OCI-LY3 (cell line): ENCODE measurements around the gene TNS3.

Experiments
- H2AFZ ChIP-seq: fragments of 200-600, 300-600 bp; shearing (Covaris generic); 2 replicates; pipeline ENCODE4 v1.6.0; 2014; ENCODE audit warnings: antibody characterized with exemption, low read depth, low read length
- H3K27ac ChIP-seq: fragments of 200-600, 300-600 bp; sonication (generic); 2 replicates; pipeline ENCODE4 v1.5.1; 2014; ENCODE audit warnings: mild to moderate bottlenecking, low read length, moderate library complexity, mixed read lengths
- H3K27me3 ChIP-seq: fragments of 200-600, 300-600 bp; sonication (generic); 2 replicates; pipeline ENCODE4 v1.6.1; 2014; ENCODE audit warnings: low read depth, low read length, mixed read lengths
- H3K36me3 ChIP-seq: fragments of 200-600, 300-600 bp; sonication (generic); replicated peaks from 2 replicates; pipeline ENCODE3; 2014; ENCODE audit warnings: low read depth, low read length, mixed read lengths
- H3K4me1 ChIP-seq: fragments of 300-600, 200-600 bp; sonication (generic); 2 replicates; pipeline ENCODE4 v1.6.1; 2014; ENCODE audit warnings: low read length, mixed read lengths
- H3K4me2 ChIP-seq: fragments of 200-600, 300-600 bp; sonication (generic); 2 replicates; pipeline ENCODE4 v1.6.1; 2014; ENCODE audit warnings: low read length, mixed read lengths
- H3K4me3 ChIP-seq: fragments of 300-600, 200-600 bp; sonication (generic); 2 replicates; pipeline ENCODE4 v1.5.1; 2014; ENCODE audit warnings: antibody characterized with exemption, mild to moderate bottlenecking, low read length, moderate library complexity
- H3K79me2 ChIP-seq: fragments of 300-600, 200-600 bp; shearing (Covaris generic); 2 replicates; pipeline ENCODE4 v1.6.1; 2014; ENCODE audit warnings: mild to moderate bottlenecking, low read length, mixed read lengths
- H3K9ac ChIP-seq: fragments of 300-600, 200-600 bp; shearing (Covaris generic); 2 replicates; pipeline ENCODE4 v1.6.0; 2014; ENCODE audit warnings: mild to moderate bottlenecking, low read length, moderate library complexity
- H3K9me3 ChIP-seq: fragments of 200-600, 300-600 bp; shearing (Covaris generic); 2 replicates; pipeline ENCODE4 v1.6.1; 2014; ENCODE audit warnings: low read length, mixed read lengths; ENCODE audit not compliant: insufficient read depth
- H4K20me1 ChIP-seq: fragments of 200-600, 300-600 bp; sonication (generic); 2 replicates; pipeline ENCODE4 v1.6.1; 2016; ENCODE audit warnings: low read length, mixed read lengths; ENCODE audit not compliant: insufficient read depth
- CTCF ChIP-seq: fragments of 200-600, 300-600 bp; sonication (generic); IDR thresholded peaks from 2 replicates; pipeline ENCODE4 v1.5.1; 2014; ENCODE audit warnings: antibody characterized with exemption, low read length, low read depth
- EZH2phosphoT487 ChIP-seq: fragments of 200-600 bp; shearing (Covaris generic); IDR thresholded peaks from 2 replicates; pipeline ENCODE4 v1.6.1; 2018; ENCODE audit warnings: antibody characterized with exemption, mixed run types, low read depth

TNS3 gene

GRCh38 chr7:47338026-47338425 is 243.9 kb downstream of the TNS3 start:
- no peaks in the 10 kb centered on the region for H3K4me1 ChIP-seq
- H3K27me3 ChIP-seq, result no peaks in the 10 kb centered on the region
- no peaks in the 10 kb centered on the region for H3K9me3 ChIP-seq
- TF ChIP-seq CTCF (no peak), EZH2phosphoT487 (no peak)
- H3K36me3 ChIP-seq, result no peaks in the 10 kb centered on the region
- no peak overlapping the region for H3K4me3 ChIP-seq
- no peaks in the 10 kb centered on the region for H4K20me1 ChIP-seq
- no peaks in the 10 kb centered on the region for H3K79me2 ChIP-seq
- H3K9ac ChIP-seq, result no peak overlapping the region
- H3K4me2 ChIP-seq, result no peak overlapping the region
- H3K27ac ChIP-seq, result no peak overlapping the region
- no peak overlapping the region for H2AFZ ChIP-seq

- Histone ChIP-seq H3K4me1 (no peaks in the 10 kb centered on the region), H3K4me2 (no peak overlapping the region), H3K9ac (no peak overlapping the region), H3K4me3 (no peak overlapping the region), H4K20me1 (no peaks in the 10 kb centered on the region), H2AFZ (no peak overlapping the region), H3K36me3 (no peaks in the 10 kb centered on the region), H3K79me2 (no peaks in the 10 kb centered on the region), H3K27ac (no peak overlapping the region), H3K27me3 (no peaks in the 10 kb centered on the region), H3K9me3 (no peaks in the 10 kb centered on the region)
- no peak for TF ChIP-seq EZH2phosphoT487
- TF ChIP-seq CTCF, result no peak
These were observed 244.4 kb downstream of the TNS3 start for GRCh38 chr7:47337531-47337930.

GRCh38 chr7:47336472-47337425 is 245.2 kb downstream of the TNS3 start:
- Histone ChIP-seq H3K4me3 (no peak overlapping the region), H3K36me3 (no peaks in the 10 kb centered on the region), H3K27me3 (no peaks in the 10 kb centered on the region), H3K4me1 (no peaks in the 10 kb centered on the region), H3K79me2 (no peaks in the 10 kb centered on the region), H3K4me2 (no peak overlapping the region), H3K9me3 (no peaks in the 10 kb centered on the region), H2AFZ (no peak overlapping the region), H3K27ac (no peak overlapping the region), H3K9ac (no peak overlapping the region), H4K20me1 (no peaks in the 10 kb centered on the region)
- TF ChIP-seq CTCF, result no peak
- TF ChIP-seq EZH2phosphoT487, result no peak

GRCh38 chr7:47335557-47336471 is 246.1 kb downstream of the TNS3 start:
- no peaks in the 10 kb centered on the region for H3K9me3 ChIP-seq
- H3K27ac ChIP-seq, result no peak overlapping the region
- no peaks in the 10 kb centered on the region for H4K20me1 ChIP-seq
- no peak overlapping the region for H3K4me3 ChIP-seq
- H2AFZ ChIP-seq, result no peak overlapping the region
- no peaks in the 10 kb centered on the region for H3K36me3 ChIP-seq
- no peak overlapping the region for H3K4me2 ChIP-seq
- no peaks in the 10 kb centered on the region for H3K79me2 ChIP-seq
- no peak overlapping the region for H3K9ac ChIP-seq
- TF ChIP-seq EZH2phosphoT487, result no peak
- TF ChIP-seq CTCF, result no peak
- H3K4me1 ChIP-seq, result no peaks in the 10 kb centered on the region
- H3K27me3 ChIP-seq, result no peaks in the 10 kb centered on the region
